Measurements from ENCODE around the gene CAMTA1. TPM values are rescaled to one million over a fixed set of nuclear protein-coding genes. Genes with fewer than 3 reads are reported as not detected.

Gene CAMTA1
- total RNA-seq, 1 experiment from 2014 or later, result 219 TPM

DNA sequence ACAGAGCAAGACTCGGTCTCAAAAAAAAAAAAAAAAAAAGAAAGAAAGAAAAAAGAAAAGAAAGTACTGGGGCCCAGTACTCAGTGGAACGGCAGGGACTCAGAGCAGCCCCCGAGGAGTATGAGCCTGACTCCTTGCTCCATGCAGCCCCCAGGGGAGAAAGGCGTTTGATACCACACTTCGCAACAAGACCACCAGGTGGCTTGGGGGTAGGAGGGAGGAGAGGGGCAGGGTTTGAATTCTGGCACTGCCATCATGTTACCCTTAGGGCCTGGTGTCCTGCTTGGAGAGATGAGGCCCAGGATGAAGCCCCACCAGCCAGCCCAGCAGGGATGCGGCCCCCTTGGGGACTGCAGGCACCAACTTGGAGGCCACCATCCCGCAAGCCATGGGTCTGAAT, 664.5 kb downstream of the CAMTA1 start:
- DNase-seq (ENCODE audit: low read depth), result no peak

DNA sequence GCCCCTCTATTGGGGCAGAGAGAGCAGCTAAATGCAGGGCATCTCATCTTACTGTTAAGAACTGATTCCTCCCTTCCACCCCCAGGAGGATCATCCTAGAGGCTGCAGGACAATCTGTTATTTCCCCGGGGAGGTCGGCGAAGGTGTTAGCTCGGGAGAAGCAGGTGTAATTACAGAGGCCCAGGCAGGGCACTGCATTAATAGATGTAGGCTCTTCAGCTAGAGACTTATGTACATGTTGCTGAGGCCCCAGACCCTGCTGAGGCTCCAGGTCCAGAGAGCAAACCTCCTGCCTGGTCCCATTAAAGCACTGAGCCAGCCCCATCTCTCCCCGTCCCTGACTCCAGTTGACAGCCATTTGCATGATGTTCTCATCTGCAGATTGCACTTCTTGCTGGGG, 665.6 kb downstream of the CAMTA1 start:
- no peak for DNase-seq (ENCODE audit: low read depth)

DNA sequence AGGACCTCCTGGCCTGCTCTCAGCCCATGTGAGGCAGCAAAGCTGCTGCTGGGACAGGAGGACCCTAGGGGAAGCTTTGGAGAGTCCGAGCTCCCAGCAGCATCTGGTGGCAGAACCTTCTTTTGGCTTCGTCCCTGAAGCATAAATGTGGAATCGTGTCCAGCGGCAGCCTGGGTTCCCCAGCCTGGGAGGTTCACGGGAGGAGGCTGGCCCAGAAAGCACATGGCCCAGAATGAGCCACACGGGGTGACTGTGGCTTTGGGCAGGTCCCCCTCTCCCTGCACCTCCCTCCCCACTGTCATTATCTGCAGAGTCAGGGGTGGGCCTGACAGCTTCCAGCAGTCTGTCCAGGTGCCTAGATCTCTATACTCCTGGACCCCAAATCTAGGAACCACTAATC, 667.8 kb downstream of the CAMTA1 start:
- no peak for DNase-seq (ENCODE audit: low read depth)

DNA sequence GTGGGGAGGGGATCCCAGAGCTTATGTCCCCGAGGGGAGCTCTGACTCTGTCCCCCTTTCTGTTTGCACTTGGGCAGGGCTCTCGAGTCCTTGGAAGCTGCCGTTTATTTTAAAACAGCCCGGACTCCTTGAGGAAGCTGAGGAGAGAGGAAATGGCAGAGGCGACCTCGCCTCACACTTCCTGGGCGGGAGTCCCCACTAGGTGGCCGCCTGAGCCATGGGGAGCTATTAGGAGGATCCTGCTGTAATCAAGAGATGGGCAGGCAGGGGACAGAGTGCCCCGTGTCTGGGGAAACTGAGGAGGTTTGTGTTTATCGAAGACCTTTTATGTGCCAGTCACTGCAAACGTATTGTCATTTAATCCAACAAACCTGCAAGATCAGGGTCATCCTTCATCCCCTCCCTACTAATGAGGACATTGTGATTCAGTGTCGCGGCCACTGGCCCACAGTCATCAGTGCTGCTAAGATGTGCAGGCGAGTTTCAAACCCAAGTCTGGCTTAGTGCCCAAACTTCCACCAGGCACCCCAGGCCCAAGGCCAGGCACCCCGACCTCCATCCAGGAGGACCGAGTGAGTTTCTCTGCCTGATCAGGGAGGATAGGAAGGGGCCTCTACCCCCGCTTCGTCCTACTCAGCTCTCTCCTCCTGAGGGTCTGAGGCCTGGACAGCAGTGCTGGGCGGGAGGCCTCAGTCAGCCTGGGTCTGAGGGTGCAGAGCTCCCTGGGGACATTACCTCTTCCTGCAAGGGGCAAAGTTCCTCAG, 669.0 kb downstream of the CAMTA1 start:
- DNase-seq (ENCODE audit: low read depth), result peak; percentile 39

DNA sequence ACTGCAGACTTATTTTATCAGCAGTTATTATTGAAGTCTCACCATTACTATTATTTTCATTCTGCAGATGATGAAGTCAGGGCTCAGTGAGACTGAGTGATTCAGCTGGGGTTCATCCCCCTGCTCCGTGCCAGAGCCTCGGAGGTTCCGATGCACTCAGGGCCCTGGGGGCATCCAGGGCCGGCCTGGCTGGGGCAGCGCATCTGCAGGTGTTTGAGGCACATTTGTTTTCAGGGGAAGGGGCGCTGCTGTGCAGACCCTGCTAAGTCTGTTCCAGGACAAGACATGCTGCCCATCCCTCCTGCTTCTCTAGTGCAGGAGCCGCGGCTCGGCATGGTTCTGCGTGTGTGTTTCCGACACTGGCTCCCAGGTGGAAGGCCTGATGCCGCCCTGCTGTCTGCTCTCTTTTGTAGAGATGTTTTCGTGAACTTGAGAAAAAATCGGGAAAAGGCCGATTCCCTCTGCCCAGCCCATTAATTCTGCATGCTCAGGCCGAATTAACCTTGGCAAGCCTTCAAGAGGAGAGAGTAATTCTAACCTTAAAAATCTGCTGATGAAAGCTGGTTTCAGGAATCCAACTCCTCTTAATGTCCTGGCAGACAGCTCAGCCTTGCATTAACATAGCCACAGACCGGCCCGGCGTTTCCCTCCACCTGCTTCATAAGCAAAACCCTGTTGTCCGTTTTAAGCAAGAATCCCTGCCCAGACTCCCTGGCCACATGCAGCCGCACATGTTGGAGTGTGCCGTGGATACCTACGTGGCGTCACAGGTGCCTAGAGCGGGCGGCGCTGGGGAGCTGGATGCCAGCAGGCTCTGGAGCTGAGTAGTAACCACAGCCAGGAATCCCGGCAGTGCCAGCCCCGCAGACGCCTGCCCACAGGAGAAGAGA, 669.9 kb downstream of the CAMTA1 start:
- DNase-seq (ENCODE audit: low read depth), result peak; percentile 86

DNA sequence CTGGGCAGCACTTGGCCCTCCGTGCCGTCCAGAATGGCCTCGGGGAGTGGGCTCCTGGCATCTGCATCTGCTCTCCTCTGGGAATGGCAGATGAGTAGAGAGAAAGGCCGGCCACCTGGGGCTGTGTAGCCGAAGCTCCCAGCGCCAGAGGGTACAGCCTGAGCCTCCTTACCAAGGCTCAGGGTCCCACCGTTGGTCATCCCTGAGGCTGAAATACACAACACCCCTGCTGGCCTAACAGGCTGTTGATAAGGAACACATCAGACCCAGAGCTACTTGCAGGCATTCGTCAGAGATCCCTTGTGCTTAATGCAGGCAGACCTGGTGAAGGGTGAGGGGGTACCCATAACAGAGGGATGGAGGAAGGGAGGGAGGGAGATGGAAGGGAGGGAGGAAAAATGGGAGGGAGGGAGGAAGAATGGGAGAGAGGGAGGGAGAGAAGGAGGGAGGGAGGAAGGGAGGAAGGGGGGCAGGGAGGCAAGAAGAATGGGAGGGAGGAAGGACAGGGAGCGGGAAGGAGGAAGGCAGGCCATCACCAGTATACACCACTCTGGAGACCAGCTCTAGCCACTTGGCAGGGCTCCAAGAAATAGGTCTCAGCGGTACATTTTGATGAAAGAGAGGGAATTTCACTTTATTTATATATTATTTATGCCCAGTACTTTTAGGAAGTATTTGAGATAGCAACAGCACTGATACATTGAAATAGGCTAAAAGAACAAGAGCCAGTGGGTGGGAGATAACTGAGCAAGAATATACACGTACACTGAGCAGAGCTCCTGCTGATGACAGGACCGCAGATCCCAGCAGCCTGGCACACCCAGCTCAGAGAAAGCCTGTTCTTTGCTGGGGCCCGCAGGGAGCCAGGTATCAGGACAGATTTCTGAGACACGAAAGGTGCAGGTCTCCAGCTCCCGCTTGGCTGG, 670.8 kb downstream of the CAMTA1 start:
- DNase-seq (ENCODE audit: low read depth), result peak; percentile 38

DNA sequence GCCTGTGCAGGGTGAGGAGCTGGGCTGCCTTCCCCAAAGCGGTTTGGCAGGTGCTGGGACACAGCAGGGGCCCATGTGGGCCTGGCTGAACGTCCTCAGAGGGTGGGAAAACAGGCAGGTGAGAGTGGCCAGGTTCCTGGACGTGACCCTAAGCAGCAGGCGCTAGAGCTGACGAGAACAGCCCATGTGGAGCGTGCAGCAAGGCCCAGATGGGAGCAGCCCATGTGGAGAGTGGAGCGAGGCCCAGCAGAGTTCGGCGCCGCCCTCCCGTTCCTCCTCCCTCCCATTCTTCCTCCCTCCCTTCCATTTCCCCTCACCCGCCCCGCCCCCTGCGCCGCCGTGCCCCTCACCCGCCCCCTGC, 671.4 kb downstream of the CAMTA1 start:
- no peak for DNase-seq (ENCODE audit: low read depth)

DNA sequence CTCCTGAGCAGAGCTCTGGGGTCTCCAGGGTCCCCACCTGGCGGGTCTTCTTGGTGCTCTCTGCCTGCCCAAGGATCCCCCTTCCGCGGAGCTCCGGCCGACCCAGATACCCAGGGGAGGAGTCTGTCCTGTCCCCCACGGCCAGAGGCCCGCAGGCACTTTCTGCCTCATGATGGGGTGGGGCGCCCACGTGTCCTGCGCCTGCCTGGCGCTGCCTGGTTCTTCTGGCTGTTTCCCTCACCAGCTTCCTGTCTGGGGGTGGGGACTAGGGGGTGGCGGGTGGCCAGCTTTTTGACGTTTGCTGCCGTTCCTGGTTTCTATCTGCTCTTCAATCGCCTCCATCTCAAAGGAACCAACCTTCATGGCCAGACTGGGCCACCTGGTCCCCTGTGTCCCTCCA, 672.6 kb downstream of the CAMTA1 start:
- no peak for DNase-seq (ENCODE audit: low read depth)

DNA sequence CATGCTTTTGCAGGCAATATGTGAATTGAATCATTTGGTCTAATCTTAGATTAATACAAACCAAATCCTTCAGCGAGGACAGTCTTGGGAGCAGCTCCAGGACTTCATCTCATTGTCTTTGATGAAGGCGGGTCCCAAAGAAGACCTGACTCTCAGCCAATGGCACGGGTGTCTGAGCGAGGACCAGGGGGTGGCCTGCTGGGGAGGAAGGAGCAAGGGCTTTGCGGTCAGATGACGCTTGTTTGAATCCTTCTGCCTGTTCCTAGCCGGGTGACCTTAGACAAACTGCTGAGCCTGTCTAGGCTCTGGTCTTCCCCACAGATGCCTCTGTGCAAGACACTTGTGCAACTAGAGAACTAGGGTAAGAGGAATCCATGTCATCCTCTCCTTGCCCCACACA, 673.7 kb downstream of the CAMTA1 start:
- no peak for DNase-seq (ENCODE audit: low read depth)

DNA sequence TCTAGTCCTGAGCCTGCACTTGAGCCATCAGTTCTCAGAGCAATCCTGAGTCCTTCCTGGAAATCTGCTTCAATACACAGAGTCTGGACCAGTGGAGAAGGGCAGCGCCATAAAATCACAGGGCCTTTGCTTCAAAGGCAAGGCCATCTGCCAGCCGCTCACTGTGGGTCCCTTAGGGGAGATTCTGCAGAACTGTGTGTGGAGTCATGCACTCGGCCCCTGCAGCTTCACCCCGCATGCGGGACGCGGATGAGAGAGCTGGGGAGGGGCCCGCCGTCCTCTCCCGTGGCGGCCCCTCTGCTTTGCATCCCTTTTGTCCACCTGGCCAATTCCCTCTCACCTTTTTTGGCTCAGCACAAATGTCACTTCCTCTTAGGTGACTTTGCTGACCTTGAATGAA, 674.7 kb downstream of the CAMTA1 start:
- no peak for DNase-seq (ENCODE audit: low read depth)

DNA sequence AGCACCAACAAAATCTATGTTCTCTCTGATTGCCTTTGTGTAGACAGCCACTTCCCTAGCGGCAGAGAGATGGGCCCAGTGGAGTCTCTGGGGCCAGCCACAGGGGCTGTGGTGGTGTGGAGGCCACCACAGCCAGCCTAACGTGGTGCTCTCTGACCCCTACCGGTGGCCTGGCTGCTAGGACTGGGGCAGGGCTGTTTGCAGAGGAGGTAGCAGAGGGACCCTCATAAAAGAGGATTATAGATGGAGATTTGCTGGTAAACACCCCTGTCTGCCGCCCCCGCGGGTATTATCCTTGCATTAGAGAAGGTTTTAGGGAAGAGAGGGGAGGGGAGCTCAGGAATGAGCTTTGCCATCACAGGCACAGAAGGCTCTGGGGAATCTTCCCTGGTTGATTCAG, 675.6 kb downstream of the CAMTA1 start:
- no peak for DNase-seq (ENCODE audit: low read depth)

DNA sequence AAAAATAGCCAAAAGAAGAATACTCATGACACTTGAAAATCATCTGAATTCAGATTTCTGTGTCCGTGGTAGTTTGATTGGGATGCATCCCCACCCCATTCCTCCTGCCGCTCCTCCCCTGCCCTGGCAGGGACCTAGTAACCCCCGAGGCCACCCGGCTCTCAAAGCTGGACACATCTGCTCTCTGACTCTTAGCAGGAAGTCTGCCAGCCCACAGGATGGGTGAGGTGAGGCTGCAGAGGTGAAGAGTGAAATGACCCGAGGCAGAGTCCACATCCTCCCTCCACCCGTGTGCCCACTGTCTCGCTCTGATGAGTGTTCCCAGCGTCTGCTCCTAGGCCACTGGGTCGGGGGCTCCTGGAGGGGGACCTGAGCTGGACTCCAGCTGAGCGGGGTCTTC, 677.4 kb downstream of the CAMTA1 start:
- DNase-seq (ENCODE audit: low read depth), result peak; percentile 76

DNA sequence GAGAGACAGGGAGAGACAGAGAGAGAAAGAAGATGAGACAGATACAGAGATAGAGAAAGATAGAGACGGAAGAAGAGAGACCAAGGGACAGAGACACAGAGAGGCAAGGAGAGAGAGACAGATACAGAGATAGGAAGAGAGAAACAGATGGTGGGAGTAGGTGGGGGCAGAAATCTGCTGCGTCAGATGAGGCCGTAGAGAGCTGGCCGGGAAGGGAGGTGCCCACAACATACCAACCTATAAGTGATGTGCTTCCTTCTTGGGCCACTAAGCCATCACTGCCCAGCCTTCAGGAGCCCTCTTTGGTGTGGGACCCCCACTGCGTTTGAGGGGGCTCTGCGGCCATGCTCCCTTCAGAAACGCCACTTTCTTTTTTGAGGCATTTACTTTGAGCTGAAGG, 678.3 kb downstream of the CAMTA1 start:
- no peak for DNase-seq (ENCODE audit: low read depth)

DNA sequence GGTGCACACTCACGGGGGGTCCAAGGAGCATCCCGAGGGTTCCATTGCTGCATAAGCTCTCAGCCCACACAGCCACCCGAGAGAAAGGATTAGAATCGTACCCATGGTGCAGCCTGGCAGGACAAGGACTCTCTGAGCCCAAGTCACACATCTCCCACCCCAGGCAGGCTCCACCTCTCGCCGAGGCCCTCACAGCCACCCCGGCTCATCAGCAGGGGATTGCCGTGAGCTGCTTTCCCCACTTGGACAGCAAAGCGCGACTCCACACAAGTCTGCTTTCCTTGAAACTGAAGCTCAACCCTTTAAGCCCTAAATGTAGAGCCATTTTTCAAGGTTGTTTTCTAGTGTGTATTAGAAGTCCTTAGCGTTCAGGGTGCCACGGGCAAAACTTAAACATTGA, 679.5 kb downstream of the CAMTA1 start:
- DNase-seq (ENCODE audit: low read depth), result no peak

DNA sequence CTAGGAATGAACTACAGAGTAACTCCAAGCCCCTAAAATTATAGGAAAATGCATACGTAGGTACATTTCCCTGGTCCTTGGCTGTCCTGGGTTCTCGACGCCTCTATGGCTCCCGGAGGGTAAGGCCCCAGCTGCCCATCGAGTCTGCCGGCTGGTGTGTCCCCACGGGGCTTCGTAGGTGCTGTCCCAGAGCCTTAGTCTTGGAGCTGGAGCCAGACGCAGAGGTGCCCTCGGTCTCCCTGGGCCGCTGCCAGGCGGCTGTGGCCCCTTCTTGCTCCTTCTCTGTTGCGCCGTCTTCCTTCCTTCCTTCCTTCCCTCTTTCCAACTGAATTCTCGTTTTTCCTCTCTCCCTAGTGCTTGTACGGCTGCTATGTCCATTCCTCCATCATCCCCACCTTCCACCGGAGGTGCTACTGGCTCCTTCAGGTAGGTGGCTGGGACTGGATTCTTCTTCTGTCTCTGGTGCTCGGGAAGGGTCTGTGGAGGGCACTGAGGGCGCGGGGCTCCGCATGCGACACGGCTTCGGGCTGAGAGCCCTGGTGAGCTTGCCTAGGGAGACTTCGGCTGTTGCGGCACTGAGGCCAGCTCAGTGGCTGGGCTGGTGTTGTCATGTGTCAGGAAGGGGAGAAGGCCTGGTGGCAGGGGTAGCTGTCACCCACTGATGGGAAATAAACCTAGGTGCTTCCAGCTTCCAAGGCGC, 682.4 kb downstream of the CAMTA1 start:
- DNase-seq (ENCODE audit: low read depth), result no peak

DNA sequence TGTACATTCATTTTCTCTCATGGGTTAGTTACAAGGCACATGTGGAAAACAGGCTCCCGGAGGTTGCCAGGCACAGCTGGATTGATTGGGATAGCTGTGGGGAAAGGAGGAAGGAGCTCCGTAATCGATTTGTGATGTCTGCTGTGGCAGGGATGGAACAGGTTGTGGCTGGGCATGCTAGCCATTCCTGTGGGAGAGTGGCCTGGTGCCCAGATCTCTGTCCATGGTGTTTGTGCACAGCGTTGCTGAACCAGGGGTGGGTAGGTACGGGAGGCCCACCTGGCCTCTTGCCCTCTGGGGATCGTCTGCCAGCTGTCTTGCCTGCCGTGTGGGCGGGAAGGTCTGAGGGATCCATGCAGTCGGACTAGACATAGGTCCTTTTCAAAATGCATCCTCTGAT, 683.0 kb downstream of the CAMTA1 start:
- peak; percentile 32 for DNase-seq (ENCODE audit: low read depth)

DNA sequence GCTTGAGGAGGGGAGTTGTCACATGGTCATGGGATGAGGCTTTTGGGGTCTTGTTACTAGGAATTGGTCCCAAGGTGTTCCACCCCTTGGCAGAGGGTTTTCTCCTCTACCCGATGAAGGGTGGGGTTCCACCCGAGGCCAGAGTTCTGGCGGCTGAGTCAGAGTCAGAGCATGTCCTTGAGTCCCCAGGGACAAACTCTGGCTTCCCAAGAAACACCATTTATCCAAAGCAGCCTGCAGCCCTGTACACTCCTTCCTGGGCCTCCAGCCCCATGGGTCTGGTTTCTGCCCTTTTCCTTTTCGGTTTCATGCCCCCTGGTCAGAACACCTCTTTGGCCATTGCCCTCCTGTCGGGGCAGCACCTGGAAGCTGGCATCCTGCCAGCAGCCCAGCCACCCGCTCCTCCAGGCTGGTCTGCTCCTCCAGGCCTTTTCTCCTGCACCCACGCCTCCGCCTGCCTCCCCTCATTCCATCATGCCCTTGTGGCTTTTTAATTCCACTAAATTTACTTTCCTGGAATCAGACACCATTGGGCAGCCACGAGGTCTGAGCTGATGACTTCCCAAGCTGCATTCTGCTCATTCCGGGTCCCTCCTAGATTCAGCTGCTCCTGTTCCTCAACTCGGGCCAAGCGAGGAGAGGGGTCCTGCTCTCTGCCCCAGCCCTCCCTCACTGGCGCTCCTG, 684.1 kb downstream of the CAMTA1 start:
- DNase-seq (ENCODE audit: low read depth), result peak; percentile 90

DNA sequence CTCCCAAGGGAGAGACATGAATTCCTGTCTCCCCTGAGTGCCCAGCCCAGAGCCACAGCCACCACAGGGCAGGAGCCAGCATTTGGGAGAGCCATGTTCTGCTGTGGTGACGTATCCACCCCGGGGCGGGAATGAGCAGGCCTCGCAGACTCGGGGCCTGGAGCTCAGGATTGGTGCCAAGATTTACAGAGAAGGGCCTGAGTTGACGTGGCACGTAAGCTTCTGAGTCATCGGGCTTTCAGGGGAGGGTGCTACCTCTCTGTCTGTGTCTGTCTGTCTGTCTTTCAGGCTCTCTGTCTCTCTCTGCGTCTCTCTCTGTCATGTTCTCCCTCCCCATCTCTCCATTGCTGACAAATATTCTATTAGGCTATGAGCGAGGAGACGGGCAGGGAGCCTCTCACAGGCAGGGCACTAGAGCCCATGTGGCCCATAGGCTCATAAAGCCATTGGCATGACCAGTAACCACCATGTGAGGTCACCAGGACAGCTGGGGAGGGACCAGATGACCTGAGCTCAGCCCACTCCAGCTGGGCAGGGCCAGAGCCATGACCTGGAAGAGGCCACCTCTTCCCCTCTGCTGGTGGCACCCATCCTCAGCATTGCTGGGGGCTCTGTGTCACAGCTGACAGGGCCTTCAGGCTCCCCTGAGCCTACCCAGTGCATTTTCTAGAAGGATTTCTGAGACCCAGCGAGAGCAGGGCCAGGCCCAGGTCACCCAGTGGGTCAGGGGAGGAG, 685.8 kb downstream of the CAMTA1 start:
- peak; percentile 100 for DNase-seq (ENCODE audit: low read depth)

DNA sequence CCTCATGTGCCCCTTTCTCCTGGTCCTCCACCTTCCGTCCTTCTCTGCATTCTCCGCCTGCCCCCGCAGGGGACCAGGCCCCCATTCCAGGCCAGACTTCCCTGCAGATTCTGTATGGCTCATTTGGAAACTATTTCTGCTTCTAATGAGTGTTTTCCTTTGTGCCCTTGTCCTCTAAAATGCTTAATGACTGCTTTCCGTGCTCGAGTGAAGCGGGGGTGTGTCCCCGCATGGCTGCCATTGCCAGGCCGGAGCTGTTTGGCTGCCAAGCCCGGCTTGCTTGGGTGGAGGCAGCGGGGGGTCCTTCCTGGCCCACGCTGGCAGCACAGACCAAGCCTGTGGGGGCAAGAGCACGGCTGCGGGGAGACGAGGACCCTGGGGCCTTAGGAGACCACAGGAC, 686.6 kb downstream of the CAMTA1 start:
- peak; percentile 94 for DNase-seq (ENCODE audit: low read depth)
